Heart right ventricle (tissue), 16 donors: ENCODE measurements around the gene CLK1. TPM values are rescaled to one million over a fixed set of nuclear protein-coding genes. Genes with fewer than 3 reads are reported as not detected.

Experiments used
- ATAC-seq, 8 donors: fragments of 200-7000 bp; cut with Tn5 transposase; one replicate each; pipeline ENCODE4 v1.9.1; 2020; ENCODE audit warnings: mild to moderate bottlenecking in 8 of 8, moderate library complexity in 8 of 8, moderate number of reproducible peaks in 1 of 8
- DNase-seq, 2 donors: peaks; one replicate each; pipeline ENCODE4 v3.0.0-alpha.2; 2020
- H3K27ac ChIP-seq, 10 donors: fragments of 200-600 bp; sonication (generic) in 2 of 10; one replicate each; pipeline versions ENCODE4 v1.5.0 to v1.8.0; 2020 to 2022; ENCODE audit warnings: mild to moderate bottlenecking in 3 of 10
- H3K27me3 ChIP-seq, 7 donors: fragments of 200-600 bp; one replicate each; pipeline ENCODE4 v1.8.0; 2021 to 2022; ENCODE audit warnings: mild to moderate bottlenecking in 2 of 7
- H3K36me3 ChIP-seq, 9 donors: fragments of 200-600 bp; sonication (generic) in 1 of 9; one replicate each; pipeline versions ENCODE4 v1.5.0 to v1.8.0; 2020 to 2022; ENCODE audit warnings: mild to moderate bottlenecking in 2 of 9
- H3K4me1 ChIP-seq, 9 donors: fragments of 200-600 bp; sonication (generic) in 1 of 9; one replicate each; pipeline versions ENCODE4 v1.5.0 to v1.8.0; 2020 to 2022; ENCODE audit warnings: mild to moderate bottlenecking in 4 of 9
- H3K4me3 ChIP-seq, 10 donors: fragments of 200-600 bp; sonication (generic) in 2 of 10; one replicate each; pipeline versions ENCODE4 v1.5.0 to v1.8.0; 2020 to 2022; ENCODE audit warnings: mild to moderate bottlenecking in 7 of 10, moderate library complexity in 2 of 10
- H3K9me3 ChIP-seq, 11 donors: fragments of 200-600 bp in 10 of 11; sonication (generic) in 2 of 11; one replicate each; pipeline versions ENCODE4 v1.5.0 to v1.8.0; 2013 to 2022; ENCODE audit warnings: mild to moderate bottlenecking in 2 of 11, control low read depth in 1 of 11, moderate library complexity in 1 of 11
- CTCF ChIP-seq, 9 donors: fragments of 200-600 bp; sonication (generic) in 2 of 9; IDR thresholded peaks; one replicate each; pipeline versions ENCODE4 v1.5.0 to v1.8.0; 2021 to 2022; ENCODE audit warnings: antibody characterized with exemption in 9 of 9, mild to moderate bottlenecking in 5 of 9, moderate library complexity in 1 of 9
- WGBS, 2 donors: extraction: QIAGEN DNeasy Blood & Tissue Kit; methylation state at CpG; one replicate each; pipeline ENCODE4 v1.1.7; 2013; ENCODE audit warnings: inconsistent platforms in 1 of 2; 5-methylcytosine and 5-hydroxymethylcytosine counted together
- intact Hi-C, 10 donors: fragments of 100-400 bp; cut with DNase I; formaldehyde crosslinking; loops; one replicate each; pipeline versions ENCODE4 v1.11.1 to v1.14.2; 2022
- polyA plus RNA-seq, 2 donors: library from polyadenylated mRNA; stranded (reverse); fragments of 200-250 nt; gene quantifications; one replicate each; pipeline ENCODE4 v1.2.3, GENCODE V29; 2013
- total RNA-seq, 10 donors: library from RNA; stranded (reverse); fragmentation: NEBNext Ultra II Directional in 3 of 10; extraction: Animal tissue kit (Norgen Biotek cat#: 25700) in 3 of 10; gene quantifications; one replicate each; pipeline versions ENCODE4 v1.2.1 to v1.2.4, GENCODE V29; 2021 to 2023
- donor health status: Arrhythmogenic right ventricular cardiomyopathy.
- donor health status: ischemic (EF 13 %, LVEDD 7.1; RV severe dilation, severe dysfunction).
- donor health status: healthy with polysubstance abuse.
- donor health status: DM: no; HTN: yes; CAD: no.
- donor health status: DM: no; HTN: no; CAD: no.
- donor health status: ischemic (EF 25% LVEDD 6.9; RV normal size, moderate dysfunction).
- donor health status: ischemic (EF 25% LVEDD 5.7; RV mildly dilated, moderate dysfunction).
- donor health status: healthy.
- donor health status: DM: yes; HTN: yes; CAD: no.
- donor health status: Ischemic cardiomyopathy.
- donor health status: ischemic (EF 35%, LVEDD 5.7; RV mildly dilated, moderate dysfunction).
- donor health status: nonischemic (EF 11% LVEDD 7.7; RV severe dilation, severe dysfunction).
- donor health status: DM: yes; HTN: yes; CAD: no.
- donor health status: PGD.
- donor health status: ischemic (EF 29% LVEDD 5.4; RV normal size, mild dysfunction).
- donor health status: nonischemic (EF 23%, LVEDD 6.1; RV moderate dilation, normal function).

The CLK1 gene
- total and polyA plus RNA-seq, 12 donors: 30.8 to 1,166 (median 45.3) TPM

GRCh38 chr2:200839513-200839912, 24.9 kb downstream of the CLK1 start:
- Histone ChIP-seq H3K27ac (no peak overlapping the region), H3K4me1 (no peaks in the 10 kb centered on the region), H3K4me3 (no peak overlapping the region), H3K9me3 (peaks cover 0 to 25% (median 11%) of the 10 kb centered on the region in 11 donors), H3K27me3 (no peaks in the 10 kb centered on the region), H3K36me3 (no peaks in the 10 kb centered on the region)
- TF ChIP-seq CTCF (IDR thresholded peaks at IDR 0.05): no peak
- ATAC-seq: no peak
- no peak for DNase-seq
- WGBS, 2 donors: 93 to 95% methylated on average over 3 of the region's 3 CpGs
- intact Hi-C loops: no loop called here

- Histone ChIP-seq H3K4me1 (no peaks in the 10 kb centered on the region), H3K4me3 (no peak overlapping the region), H3K27ac (no peak overlapping the region), H3K27me3 (no peaks in the 10 kb centered on the region), H3K9me3 (peaks cover 0 to 25% (median 11%) of the 10 kb centered on the region in 11 donors), H3K36me3 (no peaks in the 10 kb centered on the region)
- DNase-seq (no peak), ATAC-seq (no peak)
- TF ChIP-seq CTCF (IDR thresholded peaks at IDR 0.05): no peak
- WGBS, 2 donors: 84 to 89% methylated on average over 4 of the region's 4 CpGs
- intact Hi-C loops: no loop called here
Observed at GRCh38 chr2:200834701-200835100, 29.8 kb downstream of the CLK1 start.

GRCh38 chr2:200829258-200829655, 35.2 kb downstream of the CLK1 start:
- H3K4me3 ChIP-seq: no peak overlapping the region
- 91 to 94% methylated on average over 2 of the region's 2 CpGs for WGBS, 2 donors
- TF ChIP-seq CTCF (IDR thresholded peaks at IDR 0.05): no peak
- ATAC-seq (no peak), DNase-seq (no peak)
- H3K27me3 ChIP-seq: no peaks in the 10 kb centered on the region
- no peaks in the 10 kb centered on the region for H3K9me3 ChIP-seq
- H3K36me3 ChIP-seq: peaks cover 0 to 34% (median 2%) of the 10 kb centered on the region in 9 donors
- H3K4me1 ChIP-seq: peaks cover 0 to 10% (median 0%) of the 10 kb centered on the region in 9 donors
- no peak overlapping the region for H3K27ac ChIP-seq
- intact Hi-C loops: no loop called here

- Histone ChIP-seq H3K4me1 (peaks cover 0 to 16% (median 0%) of the 10 kb centered on the region in 9 donors), H3K4me3 (no peak overlapping the region), H3K9me3 (no peaks in the 10 kb centered on the region), H3K27ac (no peak overlapping the region), H3K36me3 (peaks cover 0 to 40% (median 3%) of the 10 kb centered on the region in 9 donors), H3K27me3 (no peaks in the 10 kb centered on the region)
- DNase-seq (no peak), ATAC-seq (no peak)
- WGBS, 2 donors: 97 to 99% methylated on average over 9 of the region's 9 CpGs
- intact Hi-C loops: no loop called here
- TF ChIP-seq CTCF (IDR thresholded peaks at IDR 0.05): no peak
Observed at GRCh38 chr2:200828572-200829257, 35.7 kb downstream of the CLK1 start.
